ENCODE measurements around the gene CLDN9.

The CLDN9 gene, protein sequence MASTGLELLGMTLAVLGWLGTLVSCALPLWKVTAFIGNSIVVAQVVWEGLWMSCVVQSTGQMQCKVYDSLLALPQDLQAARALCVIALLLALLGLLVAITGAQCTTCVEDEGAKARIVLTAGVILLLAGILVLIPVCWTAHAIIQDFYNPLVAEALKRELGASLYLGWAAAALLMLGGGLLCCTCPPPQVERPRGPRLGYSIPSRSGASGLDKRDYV

DNA sequence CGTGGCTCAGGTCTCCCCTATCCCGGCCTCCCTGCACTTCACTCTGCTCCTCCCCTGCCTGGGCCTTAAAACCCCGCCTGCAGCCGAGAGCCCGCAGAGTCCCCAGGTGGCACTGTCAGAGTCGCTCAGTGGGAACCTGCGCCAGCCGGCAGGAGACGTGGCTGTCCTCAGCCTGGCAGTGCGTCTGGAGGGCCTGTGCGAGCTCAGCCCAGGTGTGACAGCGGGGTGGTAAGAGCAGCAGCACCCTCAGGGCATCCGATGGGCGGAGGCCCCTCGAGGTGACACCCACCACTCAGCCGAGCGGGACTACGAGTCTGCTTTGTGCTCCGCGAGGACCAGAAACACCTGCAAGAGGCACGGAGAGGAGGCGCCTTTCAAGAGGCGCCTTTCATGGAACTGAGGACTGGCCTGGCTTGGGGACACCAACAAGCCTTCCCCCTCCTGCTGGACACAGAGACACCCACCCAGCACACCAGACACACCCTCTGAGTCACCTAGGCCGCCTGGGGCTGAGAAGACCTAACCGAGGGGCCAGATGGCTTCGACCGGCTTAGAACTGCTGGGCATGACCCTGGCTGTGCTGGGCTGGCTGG, at the start of gene CLDN9:
Gene CLDN9, plus strand, starts transcription at position 96 of the 593 bp plus-strand sequence. Its CDS starts 440 bp downstream, at position 536.
- DNase-seq = no peak

DNA sequence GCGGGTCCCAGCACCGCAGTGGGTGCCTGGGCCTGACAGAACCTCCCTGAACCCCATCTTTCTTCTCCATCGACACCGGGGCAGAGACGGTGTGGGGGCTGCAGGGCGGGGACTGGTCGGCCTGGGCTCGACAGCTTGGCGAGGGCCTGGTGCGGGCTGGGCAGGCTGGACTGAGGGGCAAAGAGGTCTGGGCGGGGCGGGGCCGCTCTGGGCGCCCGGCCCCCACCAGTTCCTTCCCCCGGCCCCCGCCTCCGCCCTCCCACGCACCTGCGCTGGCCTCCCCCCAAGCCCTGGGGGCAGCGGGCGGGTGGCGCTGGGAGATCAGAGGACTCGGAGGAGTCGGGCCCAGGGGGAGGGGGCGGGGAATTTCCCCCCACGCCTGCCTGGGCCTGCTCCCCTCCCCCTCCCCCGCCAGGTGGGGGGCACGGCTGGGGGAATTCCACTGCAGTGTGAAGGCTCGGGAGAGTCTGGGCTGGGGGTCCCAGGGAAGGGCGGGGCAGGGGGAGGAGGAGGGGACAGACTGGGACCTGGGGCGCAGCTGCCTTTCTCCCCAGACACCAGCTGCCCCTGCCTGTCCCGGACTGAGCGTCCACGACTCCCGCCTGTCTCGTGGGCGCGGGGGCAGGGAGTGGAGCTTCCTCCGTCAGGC, 49.5 kb upstream of the CLDN9 start:
- DNase-seq = no peak

DNA sequence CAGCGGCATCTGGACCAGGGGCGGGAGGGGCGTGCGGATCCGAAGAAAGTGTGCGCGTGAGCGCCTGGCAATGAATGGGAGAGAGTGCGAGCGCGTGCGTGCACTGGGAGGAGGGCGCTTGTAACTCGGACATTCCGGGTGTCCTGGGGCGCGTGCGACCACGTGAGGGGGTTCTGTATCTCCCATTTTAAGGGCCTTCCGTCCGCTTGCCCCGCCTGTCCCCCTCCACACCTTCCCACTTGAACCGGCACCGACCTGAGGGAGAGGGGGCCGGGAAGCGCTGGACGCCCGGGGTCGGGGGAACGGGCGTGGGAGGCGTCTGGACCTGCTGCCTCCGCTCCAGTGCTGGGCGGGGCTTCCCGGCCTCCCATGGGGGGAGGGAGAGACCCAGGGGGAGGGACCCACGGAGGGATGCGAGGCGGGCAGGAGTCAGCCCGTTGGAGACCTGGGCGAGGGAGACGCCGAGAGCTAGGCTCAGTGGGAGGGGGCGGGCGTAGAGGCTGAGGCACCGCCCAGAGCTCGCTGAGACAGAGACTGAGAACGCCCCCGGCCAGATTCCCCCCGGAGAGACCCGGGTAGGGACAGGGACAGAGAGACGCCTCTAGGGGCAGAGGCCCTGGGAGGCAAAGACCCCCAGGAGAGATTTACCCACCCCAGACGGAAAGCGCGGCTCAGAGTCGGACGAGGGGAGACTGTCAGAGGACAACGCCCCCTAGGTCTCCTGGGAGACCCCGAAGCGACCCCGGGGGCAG, 48.8 kb upstream of the CLDN9 start, which contains the start of gene KREMEN2:
Gene KREMEN2, plus strand, starts transcription at position 553 of the 752 bp plus-strand sequence. CDS start 246 bp downstream, outside the sequence.
- DNase-seq = no peak

DNA sequence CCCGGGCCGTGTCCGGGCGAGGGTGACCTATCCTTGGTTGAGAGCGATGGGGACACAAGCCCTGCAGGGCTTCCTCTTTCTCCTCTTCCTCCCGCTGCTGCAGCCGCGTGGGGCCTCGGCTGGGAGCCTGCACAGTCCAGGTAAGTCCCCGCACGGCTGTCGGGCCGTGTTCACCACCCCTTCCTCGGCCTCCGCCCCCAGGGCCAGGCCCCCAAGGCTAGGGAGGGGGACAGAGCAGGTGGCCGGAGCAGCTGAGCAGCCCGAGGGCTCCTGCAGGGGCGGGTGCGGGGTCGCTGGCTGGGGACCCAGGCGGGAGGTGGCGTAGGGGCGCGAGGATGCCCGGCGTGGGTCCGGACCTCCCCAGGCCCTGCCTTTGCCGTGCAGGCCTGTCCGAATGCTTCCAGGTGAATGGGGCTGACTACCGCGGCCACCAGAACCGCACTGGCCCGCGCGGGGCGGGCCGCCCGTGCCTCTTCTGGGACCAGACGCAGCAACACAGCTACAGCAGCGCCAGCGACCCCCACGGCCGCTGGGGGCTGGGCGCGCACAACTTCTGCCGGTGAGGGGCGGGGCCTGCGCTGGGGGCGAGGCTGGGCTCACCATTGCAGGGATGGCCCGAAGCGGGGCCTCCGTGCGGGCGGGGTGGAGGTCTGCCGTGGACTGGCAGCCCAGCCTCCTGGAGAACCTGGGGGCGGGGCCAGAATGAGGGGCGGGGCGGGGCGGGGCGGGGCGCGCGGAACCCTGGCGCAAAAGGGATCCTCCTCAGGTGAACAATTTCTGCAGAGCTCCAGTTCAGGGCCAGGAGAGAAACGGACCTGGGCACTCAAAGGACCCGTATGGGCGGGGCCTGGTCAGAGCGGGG, 48.0 kb upstream of the CLDN9 start:
- no peak for DNase-seq

DNA sequence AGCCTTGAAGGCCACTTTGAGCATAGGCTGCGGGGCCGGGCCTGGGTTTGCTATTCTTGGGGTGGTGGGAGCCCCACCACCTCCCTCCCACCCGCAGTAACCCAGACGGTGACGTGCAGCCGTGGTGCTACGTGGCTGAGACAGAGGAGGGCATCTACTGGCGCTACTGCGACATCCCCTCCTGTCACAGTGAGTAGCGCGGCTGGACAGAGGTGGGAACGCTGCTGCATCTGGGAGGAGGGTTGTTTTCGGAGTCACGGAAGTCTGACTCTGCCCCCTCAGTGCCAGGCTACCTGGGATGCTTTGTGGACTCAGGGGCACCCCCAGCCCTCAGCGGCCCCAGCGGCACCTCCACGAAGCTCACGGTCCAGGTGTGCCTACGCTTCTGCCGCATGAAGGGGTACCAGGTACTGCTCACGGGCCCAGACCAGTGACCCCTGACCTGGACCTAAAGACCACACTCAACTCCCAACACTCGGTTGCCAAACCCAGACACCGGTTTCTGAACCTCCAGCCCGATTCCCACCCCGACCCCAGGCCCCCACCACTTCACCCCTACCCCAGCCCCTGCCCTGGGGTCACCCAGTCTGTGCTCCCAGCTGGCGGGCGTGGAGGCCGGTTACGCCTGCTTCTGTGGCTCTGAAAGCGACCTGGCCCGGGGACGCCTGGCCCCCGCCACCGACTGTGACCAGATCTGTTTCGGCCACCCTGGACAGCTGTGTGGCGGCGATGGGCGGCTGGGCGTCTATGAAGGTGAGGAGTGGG, 46.5 kb upstream of the CLDN9 start:
- DNase-seq = no peak

DNA sequence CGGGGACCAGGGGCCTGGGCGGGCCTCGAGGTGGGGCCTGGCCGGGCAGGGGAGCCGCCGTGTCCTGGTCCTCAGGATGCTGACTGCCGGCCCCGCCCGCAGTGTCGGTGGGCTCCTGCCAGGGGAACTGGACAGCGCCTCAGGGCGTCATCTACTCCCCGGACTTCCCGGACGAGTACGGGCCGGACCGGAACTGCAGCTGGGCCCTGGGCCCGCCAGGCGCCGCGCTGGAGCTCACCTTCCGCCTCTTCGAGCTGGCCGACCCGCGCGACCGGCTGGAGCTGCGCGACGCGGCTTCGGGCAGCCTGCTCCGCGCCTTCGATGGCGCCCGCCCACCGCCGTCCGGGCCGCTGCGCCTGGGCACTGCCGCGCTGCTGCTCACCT, 45.9 kb upstream of the CLDN9 start:
- DNase-seq = no peak

DNA sequence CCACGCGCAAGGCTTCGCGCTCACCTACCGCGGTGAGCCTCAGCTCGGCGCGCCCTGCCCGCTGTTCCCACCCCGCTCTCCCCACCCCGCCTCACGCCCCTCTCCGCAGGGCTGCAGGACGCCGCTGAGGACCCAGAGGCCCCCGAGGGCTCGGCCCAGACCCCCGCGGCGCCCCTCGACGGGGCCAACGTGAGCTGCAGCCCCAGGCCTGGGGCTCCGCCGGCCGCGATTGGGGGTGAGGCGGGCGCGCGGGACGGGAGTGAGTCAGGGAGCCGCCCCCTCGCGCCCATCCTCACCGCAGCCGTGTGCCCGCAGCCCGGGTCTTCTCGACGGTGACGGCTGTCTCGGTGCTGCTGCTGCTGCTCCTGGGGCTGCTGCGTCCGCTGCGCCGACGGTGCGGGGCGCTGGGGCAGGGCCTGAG, 45.5 kb upstream of the CLDN9 start:
- DNase-seq = no peak

DNA sequence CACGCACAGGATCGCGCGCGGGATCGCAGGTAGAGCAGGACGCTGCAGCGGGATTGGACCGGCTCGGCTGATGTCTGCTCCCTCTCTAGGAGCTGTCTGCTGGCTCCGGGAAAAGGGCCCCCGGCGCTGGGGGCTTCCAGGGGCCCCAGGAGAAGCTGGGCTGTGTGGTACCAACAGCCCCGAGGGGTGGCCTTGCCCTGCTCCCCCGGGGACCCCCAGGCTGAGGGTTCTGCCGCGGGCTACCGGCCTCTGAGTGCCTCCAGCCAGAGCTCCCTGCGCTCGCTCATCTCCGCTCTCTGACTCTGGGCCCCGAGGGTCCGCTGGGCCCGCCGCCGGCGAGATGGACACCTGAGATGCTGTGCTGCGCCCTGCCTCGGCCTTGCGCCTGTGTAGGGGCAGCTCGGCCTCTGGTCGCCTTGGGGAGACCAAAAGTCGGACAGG, 45.0 kb upstream of the CLDN9 start:
- no peak for DNase-seq

DNA sequence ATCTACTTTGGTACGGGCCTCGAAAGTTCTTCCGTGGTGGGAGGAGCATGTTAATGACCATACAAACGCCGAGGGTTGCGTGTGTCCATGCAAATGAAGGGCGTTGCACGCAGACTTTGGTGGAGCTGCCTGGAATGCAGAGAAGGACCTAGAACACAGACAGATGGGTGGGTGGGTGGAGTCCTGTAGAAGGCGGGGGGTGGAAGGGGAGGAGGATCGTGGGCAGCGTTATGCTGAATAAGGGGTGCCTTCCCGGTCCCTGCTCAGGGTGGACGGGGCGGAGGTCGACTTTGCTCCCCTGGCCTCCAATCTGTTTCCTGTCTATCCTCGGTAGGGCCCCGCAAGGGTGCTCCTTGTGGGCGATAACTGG, 44.4 kb upstream of the CLDN9 start:
- no peak for DNase-seq

DNA sequence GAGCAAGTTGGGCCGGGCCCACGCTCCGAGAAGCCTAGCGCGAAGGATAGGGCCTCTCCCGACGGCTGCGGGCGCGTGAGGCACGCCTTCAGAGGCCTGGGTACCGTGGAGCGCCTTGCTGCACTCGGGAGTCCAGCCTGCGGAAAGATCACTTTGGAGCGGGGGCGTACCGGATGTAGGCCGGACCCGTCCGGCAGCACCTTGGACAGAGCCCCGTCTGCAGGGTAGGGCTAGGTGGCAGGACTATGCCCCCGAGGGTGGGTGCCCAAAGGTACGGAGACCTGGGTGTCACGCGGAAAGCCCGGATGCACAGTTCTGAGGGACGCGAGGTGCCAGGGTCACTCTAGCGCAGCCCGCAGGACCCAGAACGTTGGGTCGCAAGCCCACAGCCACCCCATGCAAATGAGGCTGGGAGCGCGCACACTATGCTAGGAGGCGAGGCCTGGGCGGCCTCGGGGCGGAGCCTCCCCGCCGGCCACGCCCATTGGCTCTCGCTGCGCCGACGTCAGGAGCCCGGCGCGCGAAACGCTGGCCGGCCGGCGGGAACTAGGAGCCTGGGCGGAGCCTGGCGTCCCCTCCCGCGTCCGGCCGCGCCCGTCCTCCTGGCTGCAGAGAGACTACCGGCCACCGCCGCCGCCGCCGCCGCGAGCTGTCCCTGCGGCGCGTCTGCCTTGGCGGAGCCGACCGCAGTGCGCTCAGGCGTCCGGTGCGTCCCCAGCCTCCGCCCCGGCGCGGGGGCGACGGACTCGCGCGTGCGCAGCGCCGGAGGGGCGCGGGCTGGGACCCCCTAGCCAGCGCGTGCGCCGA, 43.8 kb upstream of the CLDN9 start, which contains the start of gene PAQR4:
Gene PAQR4, plus strand, starts transcription at position 611 of the 807 bp plus-strand sequence. CDS start 327 bp downstream, outside the sequence.
- peak in 49 of 51 donors; percentile 22 to 91 (median 73) for DNase-seq

DNA sequence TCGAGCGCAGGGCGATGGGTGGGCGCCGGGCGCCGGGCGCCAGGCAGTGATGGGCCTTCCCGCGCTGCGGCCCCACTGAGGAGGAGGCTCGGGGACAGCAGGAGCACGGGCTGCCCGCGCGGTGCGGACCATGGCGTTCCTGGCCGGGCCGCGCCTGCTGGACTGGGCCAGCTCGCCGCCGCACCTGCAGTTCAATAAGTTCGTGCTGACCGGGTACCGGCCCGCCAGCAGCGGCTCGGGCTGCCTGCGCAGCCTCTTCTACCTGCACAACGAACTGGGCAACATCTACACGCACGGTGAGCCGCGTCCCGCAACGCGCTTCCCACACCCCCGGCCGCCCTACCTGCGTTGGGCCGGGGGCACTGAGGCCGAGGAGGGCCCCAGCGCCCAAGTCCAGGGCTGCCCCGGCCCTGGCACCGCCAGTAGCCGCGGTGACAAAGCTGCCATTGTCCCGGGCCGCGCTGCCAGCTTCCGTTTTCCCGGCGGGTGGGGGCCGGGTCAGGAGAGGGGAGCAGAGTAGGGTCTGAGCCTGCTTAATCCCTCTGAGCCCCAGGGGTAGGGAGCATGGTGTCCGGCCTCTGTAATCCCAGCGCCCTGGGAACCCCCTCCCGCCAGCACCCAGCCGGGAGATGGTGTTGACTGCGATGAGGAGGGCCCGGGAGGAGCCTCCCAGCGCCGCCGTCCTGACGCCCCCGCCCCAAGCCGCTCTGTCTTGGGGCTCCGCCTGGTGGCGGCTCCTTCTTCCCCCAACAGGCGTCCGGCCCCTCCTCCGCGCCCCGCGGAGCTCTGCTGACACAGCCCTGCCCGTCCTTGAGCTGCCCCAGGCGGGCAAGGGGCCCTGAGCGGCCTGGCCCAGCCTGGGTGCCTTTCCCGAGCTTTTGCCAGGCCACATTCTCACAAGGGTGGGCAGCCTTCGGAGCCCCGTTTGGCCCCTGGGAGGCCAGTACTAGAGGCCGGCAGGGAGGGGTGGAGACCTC, 42.9 kb upstream of the CLDN9 start:
- DNase-seq = peak in 40 of 51 donors; percentile 15 to 78 (median 58)

DNA sequence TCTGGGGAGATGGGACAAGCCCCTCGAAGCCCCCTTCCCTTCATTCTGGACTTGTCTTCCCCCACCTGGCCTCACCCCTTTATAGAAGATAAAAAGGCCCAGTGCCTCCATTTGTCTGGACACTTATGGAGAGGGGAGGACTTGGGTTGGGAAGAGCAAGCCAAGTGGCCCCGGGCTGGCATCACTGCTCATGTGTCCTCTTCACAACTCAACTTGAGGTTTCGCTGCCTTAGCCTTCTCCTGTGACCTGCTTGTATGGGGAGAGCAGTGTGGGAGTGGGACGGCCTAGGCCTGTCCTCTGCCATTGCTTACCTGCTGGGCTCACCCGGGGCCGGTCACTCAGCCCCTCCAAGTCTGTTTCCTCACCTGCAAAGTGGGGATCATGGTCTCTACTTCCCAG, 42.2 kb upstream of the CLDN9 start:
- DNase-seq = no peak

DNA sequence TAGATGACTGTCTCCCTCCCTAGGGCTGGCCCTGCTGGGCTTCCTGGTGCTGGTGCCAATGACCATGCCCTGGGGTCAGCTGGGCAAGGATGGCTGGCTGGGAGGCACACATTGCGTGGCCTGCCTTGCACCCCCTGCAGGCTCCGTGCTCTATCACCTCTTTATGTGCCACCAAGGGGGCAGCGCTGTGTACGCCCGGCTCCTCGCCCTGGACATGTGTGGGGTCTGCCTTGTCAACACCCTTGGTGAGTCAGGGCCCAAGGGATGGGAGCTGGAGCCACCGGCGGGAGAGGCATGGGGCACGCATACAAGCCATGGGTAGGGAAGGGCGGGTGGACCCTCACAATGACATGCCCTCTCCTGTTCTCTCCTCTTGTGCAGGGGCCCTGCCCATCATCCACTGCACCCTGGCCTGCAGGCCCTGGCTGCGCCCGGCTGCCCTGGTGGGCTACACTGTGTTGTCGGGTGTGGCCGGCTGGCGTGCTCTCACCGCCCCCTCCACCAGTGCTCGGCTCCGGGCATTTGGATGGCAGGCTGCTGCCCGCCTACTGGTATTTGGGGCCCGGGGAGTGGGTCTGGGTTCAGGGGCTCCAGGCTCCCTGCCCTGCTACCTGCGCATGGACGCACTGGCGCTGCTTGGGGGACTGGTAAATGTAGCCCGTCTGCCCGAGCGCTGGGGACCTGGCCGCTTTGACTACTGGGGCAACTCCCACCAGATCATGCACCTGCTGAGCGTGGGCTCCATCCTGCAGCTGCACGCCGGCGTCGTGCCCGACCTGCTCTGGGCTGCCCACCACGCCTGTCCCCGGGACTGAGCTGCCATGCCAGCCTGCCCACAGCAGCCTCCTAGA, 41.4 kb upstream of the CLDN9 start:
- DNase-seq = no peak

DNA sequence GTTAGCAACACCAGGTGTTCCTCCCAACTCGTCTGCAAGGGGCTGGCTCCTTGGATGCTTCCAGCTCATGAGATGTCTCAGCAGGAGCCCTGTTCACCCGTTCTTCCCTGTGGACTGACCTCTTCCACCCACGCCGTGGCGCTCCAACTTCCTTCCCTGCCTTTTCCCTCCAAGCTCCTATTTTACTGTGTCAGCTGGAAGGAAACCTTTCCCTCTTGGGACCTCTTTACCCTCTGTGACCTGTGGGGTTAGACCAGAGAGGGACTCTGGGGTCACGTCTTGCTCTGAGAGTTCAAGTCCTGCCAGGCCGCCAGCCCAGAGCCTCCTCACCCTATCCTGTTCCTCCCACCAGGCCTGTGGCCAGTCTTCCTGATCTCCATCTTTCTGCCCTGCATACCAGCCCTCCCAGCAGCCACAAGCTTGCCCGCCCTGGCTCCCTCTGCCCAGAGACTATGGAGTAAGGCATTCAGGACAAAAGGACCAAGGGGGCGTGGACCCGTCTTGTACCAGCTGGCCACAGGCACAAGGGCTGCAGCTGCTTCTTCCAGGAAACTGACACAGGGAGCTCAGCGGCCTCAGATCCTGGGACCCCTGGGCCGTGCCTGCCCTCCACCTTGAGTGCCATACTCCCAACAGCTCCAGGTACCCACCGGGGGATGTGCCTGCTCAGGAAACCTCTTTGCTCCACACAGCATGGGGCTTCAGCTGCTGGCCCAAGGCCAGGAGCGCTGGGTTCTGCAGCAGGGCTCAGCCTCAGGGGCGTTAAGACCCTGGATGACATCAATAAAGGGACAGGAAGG, 40.5 kb upstream of the CLDN9 start:
- DNase-seq = peak in 2 of 51 donors; percentile 8 to 17

DNA sequence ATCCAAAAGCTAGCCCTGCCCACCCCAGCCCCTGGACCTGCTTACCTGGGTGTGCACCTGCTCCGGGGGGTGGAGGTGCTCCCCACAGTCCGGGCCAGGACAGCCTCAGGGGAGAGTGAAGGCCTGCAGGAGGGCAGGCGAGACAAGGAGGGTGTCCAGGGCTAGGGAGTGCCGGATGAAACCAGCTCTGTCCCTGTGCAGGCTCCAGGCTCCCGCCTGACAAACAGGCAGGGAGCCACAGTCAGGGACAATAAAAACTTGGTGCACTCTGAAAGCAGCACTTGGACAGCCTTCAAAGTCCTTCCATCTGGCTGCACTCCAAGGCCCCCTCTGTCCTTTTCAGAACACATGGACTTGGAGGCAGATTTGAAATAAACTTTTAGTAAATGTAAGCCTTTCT, 39.6 kb upstream of the CLDN9 start:
- DNase-seq = peak in 34 of 51 donors; percentile 14 to 70 (median 35)

All from hypothalamus (tissue), 51 donors.